GM19351 (cell line): ENCODE data around the gene MYO5B.
"Not testable (repeated sequence)": the region's sequence is repeated elsewhere in the genome, so short reads cannot be mapped to it uniquely, and the experiment has no call there.

ENCODE experiments used
- ATAC-seq: cut with Tn5 transposase; IDR thresholded peaks from one replicate; pipeline ENCODE4 v1.9.1; 2021; ENCODE audit warnings: mild to moderate bottlenecking, moderate library complexity; ENCODE audit not compliant: unreplicated experiment

MYO5B gene

GRCh38 chr18:49843778-49844625 lies 350.9 kb downstream of the MYO5B start:
- ATAC-seq, result no peak

GRCh38 chr18:49843131-49843530 lies 351.8 kb downstream of the MYO5B start:
- no peak for ATAC-seq

GRCh38 chr18:49842656-49843055 lies 352.3 kb downstream of the MYO5B start:
- no peak for ATAC-seq

GRCh38 chr18:49841236-49842217 lies 353.4 kb downstream of the MYO5B start:
- no peak for ATAC-seq

GRCh38 chr18:49839012-49839411 lies 355.9 kb downstream of the MYO5B start:
- no peak for ATAC-seq

- ATAC-seq, result no peak
These were observed 356.6 kb downstream of the MYO5B start for GRCh38 chr18:49838381-49838780.

GRCh38 chr18:49837889-49838288 lies 357.1 kb downstream of the MYO5B start:
- no peak for ATAC-seq

GRCh38 chr18:49837316-49837835 lies 357.6 kb downstream of the MYO5B start:
- ATAC-seq, result not testable (repeated sequence)

- ATAC-seq, result no peak
These were observed 359.5 kb downstream of the MYO5B start for GRCh38 chr18:49835405-49835804.

GRCh38 chr18:49834258-49834657 lies 360.7 kb downstream of the MYO5B start:
- ATAC-seq, result no peak

- ATAC-seq, result no peak
These were observed 361.1 kb downstream of the MYO5B start for GRCh38 chr18:49833814-49834213.

- ATAC-seq, result no peak
These were observed 362.7 kb downstream of the MYO5B start for GRCh38 chr18:49832221-49832647.

GRCh38 chr18:49827996-49828395 lies 367.0 kb downstream of the MYO5B start:
- ATAC-seq, result no peak

- no peak for ATAC-seq
These were observed 374.9 kb downstream of the MYO5B start for GRCh38 chr18:49819823-49820671.

GRCh38 chr18:49819071-49819662 lies 375.8 kb downstream of the MYO5B start:
- no peak for ATAC-seq

GRCh38 chr18:49817947-49818346 lies 377.0 kb downstream of the MYO5B start:
- ATAC-seq, result no peak

GRCh38 chr18:49815927-49816326 lies 379.0 kb downstream of the MYO5B start:
- no peak for ATAC-seq

- peak; percentile 28 for ATAC-seq
These were observed 380.8 kb downstream of the MYO5B start for GRCh38 chr18:49814147-49814499.

GRCh38 chr18:49813319-49814146 lies 381.4 kb downstream of the MYO5B start, which contains the start of gene ACAA2:
ACAA2 (minus strand) TSS chr18:49813533; CDS start chr18:49813484, 49 bp downstream.
- ATAC-seq, result peak; percentile 79
